H1 (cell line): ENCODE measurements around the gene BCHE. TPM values are rescaled to one million over a fixed set of nuclear protein-coding genes. Genes with fewer than 3 reads are reported as not detected.

ENCODE experiments used
- RFX5 ChIP-seq: IDR thresholded peaks from 2 replicates; pipeline ENCODE4 v1.6.1; 2011; ENCODE audit warnings: low read depth, low read length, improper control_type of control experiment, borderline replicate concordance
- SIN3A ChIP-seq, 2 experiments: IDR thresholded peaks in 1 of 2; conservative IDR thresholded peaks in 1 of 2; 2 replicates each; pipeline ENCODE4 v1.6.1; 2011 to 2012; ENCODE audit warnings: low read length in 2 of 2, improper control_type of control experiment in 1 of 2, low read depth in 1 of 2, mild to moderate bottlenecking in 1 of 2
- SIX5 ChIP-seq: IDR thresholded peaks from 2 replicates; pipeline ENCODE4 v1.6.1; 2011; ENCODE audit warnings: mild to moderate bottlenecking, low read depth, low read length
- YY1 ChIP-seq: IDR thresholded peaks from 2 replicates; pipeline ENCODE4 v1.6.1; 2011; ENCODE audit warnings: low read depth, mild to moderate bottlenecking, low read length
- polyA plus RNA-seq, 7 experiments: library from polyadenylated mRNA; depleted of rRNA in 3 of 7; stranded (reverse) in 5 of 7; unstranded in 2 of 7; fragments of >200 nt in 5 of 7; fragments of 200-250 nt in 2 of 7; gene quantifications; 1 replicate in 5 of 7; 2 replicates in 1 of 7; 4 replicates in 1 of 7; pipeline versions ENCODE4 v1.2.1 to v1.2.3, GENCODE V29; 2011 to 2013; ENCODE audit warnings: missing spikeins in 2 of 7, mixed read lengths in 2 of 7
- total RNA-seq: library from RNA; stranded (reverse); fragmentation: NEBNext Ultra II Directional; extraction: Animal tissue kit (Norgen Biotek cat#: 25700); gene quantifications from 2 replicates; pipeline ENCODE4 v1.2.1, GENCODE V29; 2021

BCHE gene
- total and polyA plus RNA-seq, 2 of the 8 experiments (the other 6 are each of a cell fraction or from before 2014, with no cell fraction given) = 0.56 to 1.9 TPM

- TF ChIP-seq SIX5 (no peak), YY1 (no peak), SIN3A (conservative IDR thresholded peaks at IDR 0.05 in 1 of 2, IDR thresholded peaks at IDR 0.05 in 1 of 2; ENCODE audit: low read depth in 1 of 2, low read length in 2 of 2) (no peak), RFX5 (no peak)
Observed at GRCh38 chr3:165770781-165771180, 66.4 kb downstream of the BCHE start (continued).
